Globus pallidus (tissue), 1 donor: ENCODE data around the gene DDX53.

Source experiments
- DNase-seq: peaks from one replicate; pipeline ENCODE4 v3.0.0-alpha.2; 2015; ENCODE audit warnings: low spot score

DDX53 gene

GRCh38 chrX:23052324-23052723 is 52.6 kb downstream of the DDX53 start:
- no peak for DNase-seq
